ENCODE results near the gene ARHGAP32.

GRCh38 chr11:128940603-128941002 is 251.5 kb downstream of the ARHGAP32 start:
- no peak for TF ChIP-seq CTCF (IDR thresholded peaks at IDR 0.05; ENCODE audit: low read depth, low read length)
- no peak for TF ChIP-seq EZH2phosphoT487 (IDR thresholded peaks at IDR 0.05; ENCODE audit: low read depth)
